ENCODE measurements around the gene FIBCD1.

The FIBCD1 gene

GRCh38 chr9:130972957-130973685 is 34.1 kb upstream of the FIBCD1 start:
- DNase-seq (ENCODE audit: low spot score) = no peak
- TF ChIP-seq CTCF (IDR thresholded peaks at IDR 0.05; ENCODE audit: extremely low read depth, missing control alignments) = no peak

- no peak for TF ChIP-seq CTCF (IDR thresholded peaks at IDR 0.05; ENCODE audit: extremely low read depth, missing control alignments)
- no peak for DNase-seq (ENCODE audit: low spot score)
These were observed 33.4 kb upstream of the FIBCD1 start for GRCh38 chr9:130972277-130972956.

GRCh38 chr9:130971294-130971849 is 32.3 kb upstream of the FIBCD1 start:
- no peak for DNase-seq (ENCODE audit: low spot score)

DNA sequence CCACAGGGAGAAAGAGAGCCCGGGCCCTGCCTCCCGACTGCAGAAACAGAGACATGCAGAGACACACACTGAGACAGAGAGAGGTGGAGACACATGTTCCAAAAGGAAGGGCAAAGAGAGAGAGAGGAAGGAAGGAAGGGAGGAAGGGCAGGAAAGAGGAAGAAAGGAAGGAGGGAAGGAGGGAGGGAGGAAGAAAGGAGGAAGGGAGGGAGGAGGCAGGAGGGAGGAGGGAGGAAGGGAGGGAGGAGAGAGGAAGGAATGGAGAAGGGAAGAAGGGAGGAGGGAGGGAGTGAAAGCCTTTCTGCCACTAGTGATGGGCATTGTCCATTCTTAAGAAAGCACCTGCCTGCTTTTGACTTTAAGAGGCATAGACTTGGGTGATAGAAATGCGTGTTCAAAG is 31.8 kb upstream of the FIBCD1 start:
- no peak for DNase-seq (ENCODE audit: low spot score)
- no peak for TF ChIP-seq CTCF (IDR thresholded peaks at IDR 0.05; ENCODE audit: extremely low read depth, missing control alignments)

More at GRCh38 chr9:130971294-130971849, 32.3 kb upstream of the FIBCD1 start:
- TF ChIP-seq CTCF (IDR thresholded peaks at IDR 0.05; ENCODE audit: extremely low read depth, missing control alignments) = no peak

DNA sequence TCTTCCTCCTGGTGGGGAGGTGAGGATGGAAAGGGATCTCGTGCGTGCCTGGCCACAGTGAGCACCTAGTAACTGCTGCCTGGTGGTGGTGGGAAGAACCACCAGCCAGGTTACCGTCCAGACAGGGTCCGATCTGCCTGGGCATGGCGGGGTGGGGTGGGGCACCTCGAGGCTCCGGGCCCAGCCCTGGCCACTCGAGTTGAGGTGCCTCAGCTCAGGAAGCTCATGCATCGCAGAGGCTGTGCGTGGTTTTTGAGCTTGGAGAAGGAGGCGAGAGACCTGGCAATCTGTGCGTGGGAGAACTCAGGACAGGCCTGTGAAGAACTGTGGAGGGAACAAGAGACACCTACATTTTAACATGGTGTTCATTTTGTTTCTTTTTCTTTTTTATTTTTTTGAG is 31.0 kb upstream of the FIBCD1 start:
- no peak for DNase-seq (ENCODE audit: low spot score)
- TF ChIP-seq CTCF (IDR thresholded peaks at IDR 0.05; ENCODE audit: extremely low read depth, missing control alignments) = no peak

- no peak for DNase-seq (ENCODE audit: low spot score)
- TF ChIP-seq CTCF (IDR thresholded peaks at IDR 0.05; ENCODE audit: extremely low read depth, missing control alignments) = no peak
These were observed 26.6 kb upstream of the FIBCD1 start for GRCh38 chr9:130965680-130966079.

- TF ChIP-seq CTCF (IDR thresholded peaks at IDR 0.05; ENCODE audit: extremely low read depth, missing control alignments) = no peak
- DNase-seq (ENCODE audit: low spot score) = no peak
These were observed 24.9 kb upstream of the FIBCD1 start for GRCh38 chr9:130963916-130964315.
